Suppressor macrophage (primary cell): ENCODE measurements around the gene KLHL40.
A peak's percentile ranks its signal among the peaks of the same experiment; 100 is the strongest.

ENCODE experiments used
- DNase-seq, 4 experiments: peaks; one replicate each; pipeline ENCODE4 v3.0.0-alpha.2; 2020 to 2022

The KLHL40 gene

DNA sequence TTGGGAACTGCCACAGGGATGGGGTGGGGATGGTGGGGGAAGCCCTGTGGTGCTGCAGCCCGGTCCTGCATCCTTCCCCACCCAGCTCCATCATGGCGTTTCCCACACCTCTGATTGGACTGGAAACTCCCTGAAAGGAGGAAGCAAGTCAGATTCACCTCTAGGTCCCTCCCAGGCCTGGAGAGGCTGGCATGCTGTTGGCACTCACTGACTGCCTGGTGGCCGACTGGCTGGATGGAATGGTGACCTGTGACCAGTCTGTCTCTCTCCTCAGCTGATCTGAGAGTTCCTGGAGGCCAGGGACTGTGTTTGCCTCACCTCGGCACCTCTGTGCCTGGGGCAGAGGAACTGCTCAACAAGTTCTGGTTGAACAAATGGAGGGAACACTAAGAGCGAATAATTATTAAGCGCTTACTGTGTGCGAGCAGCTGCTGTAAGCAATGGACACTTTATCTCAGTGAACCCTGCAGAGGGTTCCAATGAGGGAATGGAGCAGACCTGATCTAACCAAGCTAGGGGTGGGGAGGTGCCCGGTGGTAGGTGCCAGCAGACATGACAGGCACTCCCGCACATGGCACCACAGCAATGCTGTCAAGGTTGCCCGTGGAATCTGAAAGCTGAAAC, 20.7 kb downstream of the KLHL40 start:
- DNase-seq = no peak

DNA sequence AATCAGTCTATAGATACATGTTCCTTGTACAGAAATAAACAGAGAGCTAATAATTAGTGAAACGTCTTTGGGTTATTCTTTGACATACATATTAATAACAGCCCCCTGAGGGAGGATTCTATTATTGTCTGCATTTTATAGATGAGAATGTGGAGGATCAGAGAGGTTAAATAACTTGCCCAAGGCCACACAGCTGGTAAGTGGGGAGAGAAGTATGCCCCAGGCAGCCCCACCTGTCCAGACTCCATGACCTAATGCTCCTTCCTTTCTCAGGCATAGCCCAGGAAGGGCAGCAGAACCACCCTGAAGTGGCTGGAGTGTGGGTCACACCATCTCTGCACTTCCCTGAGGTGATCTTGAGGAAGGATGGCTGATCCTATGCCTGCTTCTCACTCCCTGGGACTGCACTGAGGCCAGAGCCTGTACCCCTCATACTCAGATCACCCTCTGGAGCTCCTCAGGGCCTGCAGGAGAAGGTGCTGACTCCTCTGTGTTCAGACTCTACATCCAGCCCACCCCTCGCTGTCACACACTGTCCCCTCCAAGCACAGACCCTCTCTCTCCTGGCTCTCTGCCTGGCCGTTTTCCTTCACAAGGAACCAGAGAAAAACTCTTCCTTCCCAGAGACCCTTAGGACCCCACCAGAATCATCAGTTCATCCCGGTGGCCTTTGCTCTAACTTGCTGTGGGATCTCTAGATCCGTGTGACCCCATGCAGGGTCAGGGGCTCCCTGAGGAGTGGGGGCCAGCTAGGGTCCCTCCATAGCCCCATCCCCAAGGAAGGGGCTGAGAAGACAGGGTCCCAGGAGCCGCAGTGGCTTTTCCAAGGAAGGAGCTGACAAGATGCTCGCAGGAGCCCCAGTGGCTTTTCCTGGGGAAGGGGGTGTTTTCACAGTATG, 21.6 kb downstream of the KLHL40 start:
- no peak for DNase-seq

DNA sequence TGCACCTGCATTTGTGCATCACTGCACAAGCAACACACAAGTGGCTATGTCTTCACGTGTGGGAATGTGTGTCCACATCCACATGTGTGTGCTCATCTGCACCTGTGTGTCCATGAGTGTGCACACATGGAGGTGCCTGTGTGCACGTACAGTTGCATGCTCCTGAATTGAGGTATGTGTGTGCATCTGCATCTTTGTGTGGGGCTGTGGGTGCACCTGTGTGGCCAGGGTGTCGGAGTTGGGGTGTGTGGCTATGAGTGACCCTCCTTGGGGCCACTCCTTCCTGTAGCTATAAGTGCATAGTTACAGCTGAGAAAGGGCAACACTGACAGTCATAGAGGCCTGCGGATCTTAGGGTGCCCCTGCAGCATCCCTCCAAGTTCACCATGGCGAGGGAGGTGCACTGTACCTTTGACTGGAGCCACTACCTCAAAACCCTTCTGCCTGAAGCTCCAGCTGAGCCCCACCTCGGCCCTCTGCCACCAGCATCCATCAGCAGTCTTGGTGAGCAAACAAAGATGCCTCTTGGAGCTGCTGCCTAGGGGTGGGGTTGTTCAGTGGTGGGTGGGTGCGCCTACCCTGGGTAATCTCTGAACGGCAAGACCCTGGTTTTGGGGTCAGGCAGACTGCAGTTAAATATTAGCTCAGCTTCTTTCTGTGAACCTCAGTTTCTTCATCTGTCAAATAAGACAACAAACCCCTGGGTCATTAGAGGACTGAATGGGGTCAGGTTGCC, 22.5 kb downstream of the KLHL40 start:
- DNase-seq = no peak

DNA sequence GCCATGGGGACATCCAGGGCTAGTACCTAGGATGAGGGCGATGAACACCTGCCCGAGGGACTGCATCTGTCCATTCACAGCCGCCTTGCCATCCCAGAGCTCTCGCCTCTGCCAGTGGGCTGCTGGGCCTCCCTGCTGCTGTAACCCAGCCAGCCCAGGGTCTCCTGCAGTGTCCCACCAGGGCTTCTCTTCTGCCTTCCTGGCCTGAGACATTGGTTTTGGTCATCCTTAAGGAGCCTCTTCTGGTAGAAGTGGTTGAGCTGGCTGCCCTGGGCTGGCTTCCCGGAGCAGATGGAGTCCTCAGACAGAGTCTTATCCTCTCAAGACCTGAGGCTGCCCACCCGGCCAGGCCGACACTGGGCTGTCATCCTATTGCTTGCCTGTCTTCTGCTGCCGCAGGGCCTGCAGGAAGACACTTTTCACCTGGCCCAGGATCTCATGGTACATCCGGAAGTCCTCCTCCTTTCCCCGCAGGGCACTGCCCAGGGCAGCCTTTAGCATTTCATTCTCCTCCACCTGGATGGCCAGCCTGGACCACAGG, 23.3 kb downstream of the KLHL40 start:
- DNase-seq = no peak

DNA sequence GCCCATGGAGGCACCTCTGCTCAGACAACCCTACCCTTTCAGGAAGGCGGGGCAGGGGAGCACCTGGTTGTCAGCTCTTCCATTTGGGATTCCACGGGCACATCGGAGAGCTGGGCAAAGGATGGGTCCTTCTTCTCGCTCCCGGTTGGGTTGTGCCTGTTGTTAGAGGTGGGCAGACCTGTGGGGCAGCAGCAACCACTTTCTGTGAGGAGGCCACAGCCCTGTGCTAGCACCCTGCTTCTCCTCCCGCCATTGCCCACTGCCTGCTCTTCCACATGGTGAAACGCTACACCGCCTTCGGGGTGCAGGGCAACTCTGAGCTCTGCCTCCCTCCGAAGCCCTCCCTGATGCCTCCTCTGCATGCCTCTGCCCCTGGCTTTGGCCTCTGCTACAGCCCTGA, 24.3 kb downstream of the KLHL40 start:
- DNase-seq = no peak

DNA sequence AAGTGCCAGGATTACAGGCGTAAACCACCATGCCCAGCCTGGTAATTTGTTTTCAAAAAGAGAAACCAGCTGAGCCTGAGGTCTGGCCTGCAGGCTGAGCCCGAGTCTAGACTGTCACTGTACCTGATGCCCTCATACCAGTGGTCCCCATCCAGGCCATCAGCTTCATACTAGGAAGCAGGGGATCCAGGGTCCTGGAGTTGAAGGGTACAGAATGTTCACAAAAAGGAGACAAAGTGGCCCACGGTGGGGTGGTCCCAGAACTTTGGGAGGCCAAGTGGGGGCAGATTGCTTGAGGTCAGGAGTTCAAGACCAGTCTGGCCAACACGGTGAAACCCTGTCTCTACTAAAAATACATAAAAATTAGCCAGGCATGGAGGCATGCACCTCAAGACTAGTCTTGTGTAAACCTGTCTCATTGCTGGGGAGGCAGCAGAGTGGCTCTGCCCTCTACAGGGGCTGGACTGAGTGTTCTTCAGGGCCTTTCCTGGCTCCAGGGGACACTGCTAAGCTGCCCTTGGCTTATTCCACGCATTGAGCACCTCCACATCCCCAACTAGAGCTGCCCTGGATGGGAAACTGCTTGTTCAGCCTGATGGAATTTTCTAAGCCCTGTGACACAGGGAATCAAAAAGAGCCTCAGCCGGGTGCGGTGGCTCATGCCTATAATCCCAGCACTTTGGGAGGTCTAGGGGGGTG, 25.1 kb downstream of the KLHL40 start:
- no peak for DNase-seq

DNA sequence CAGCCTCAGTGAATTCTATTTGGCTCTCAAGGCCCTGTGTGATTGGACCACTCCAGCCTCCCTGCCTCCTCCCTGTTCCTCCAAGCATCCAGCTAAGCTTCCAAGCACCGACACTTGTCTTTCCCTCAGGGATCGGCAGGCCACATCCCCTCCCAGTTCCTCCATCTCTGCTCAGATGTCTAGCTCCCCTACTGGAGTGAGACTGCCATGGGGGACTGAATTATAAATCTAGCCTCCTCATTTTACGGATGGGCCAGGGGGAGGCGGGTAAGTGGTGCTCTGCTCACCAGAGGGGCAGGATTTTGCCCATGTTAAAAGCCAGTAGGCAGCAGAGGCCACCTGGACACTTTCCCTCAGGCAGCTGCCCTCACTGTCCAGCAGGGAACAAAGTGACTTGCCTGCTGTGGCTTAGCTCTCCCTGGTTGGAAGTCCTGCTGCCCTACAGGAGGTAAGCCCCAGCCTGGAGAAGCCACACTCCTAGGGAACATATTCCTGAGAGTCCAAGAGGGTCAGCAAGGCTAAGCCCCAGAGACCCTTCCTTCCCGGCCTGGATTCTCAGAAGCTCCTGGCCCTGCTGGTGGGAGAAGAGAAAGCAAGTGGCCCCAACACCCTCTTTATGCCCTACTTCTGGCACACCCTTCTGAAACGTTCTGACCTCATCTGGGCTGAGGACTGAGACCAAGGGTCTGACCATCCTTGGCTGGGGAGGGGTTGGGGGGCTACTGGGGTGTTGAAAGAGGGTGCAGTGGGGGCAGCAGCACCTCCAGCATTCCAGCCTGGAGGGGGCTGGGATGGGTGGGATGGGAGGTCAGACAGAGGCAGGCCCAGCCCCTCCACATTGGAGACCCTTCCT, 26.4 kb downstream of the KLHL40 start:
- DNase-seq = no peak

DNA sequence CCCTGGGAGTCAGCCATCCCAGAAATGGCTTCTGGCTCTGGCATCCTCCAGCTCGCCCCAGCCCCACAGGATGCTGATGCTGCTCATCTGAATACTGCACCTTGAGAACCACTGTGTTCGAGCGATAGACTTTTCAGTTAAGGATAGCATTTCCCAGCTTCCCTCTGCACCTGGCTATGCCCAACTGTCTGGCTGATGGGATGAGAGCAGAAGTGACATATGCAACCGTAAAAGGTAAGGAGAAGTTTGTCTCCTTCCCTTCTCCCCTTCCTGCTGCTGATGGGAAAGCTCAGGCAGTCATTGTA, 27.0 kb downstream of the KLHL40 start:
- no peak for DNase-seq

DNA sequence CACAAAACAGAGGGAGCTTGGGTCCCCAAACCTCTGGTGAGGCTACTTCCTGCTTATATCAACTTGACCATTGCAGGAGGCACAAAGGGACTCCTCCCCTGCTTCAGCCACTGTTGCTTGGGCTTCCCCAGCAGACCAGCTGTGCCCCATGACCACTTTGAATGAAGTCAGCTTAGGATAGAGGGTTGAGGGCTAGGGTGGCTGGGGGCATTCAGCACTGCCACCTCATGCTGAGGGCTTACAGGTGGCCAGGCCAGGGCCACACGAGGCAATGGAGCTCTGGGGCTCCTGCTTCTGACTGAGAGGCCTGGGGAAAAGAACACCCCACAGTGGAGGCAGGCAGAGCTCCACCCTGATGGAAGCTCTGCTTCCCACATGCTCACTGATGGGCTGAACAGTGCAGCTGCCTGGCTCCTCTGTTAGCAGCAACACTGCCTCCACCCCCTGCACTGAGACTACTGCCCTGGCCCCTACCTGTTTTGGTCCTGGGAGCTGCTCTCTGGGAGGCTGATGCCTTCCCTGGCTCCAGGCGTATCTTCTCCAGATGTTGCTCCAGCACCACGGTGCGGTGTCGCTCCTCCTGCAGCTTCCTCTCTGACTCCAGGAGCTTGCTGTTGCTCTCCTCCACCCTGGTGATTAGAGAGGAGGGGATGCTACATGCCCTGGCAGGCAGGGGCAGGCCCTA, 27.5 kb downstream of the KLHL40 start:
- peak in 1 of 4 experiments; percentile 10 for DNase-seq

DNA sequence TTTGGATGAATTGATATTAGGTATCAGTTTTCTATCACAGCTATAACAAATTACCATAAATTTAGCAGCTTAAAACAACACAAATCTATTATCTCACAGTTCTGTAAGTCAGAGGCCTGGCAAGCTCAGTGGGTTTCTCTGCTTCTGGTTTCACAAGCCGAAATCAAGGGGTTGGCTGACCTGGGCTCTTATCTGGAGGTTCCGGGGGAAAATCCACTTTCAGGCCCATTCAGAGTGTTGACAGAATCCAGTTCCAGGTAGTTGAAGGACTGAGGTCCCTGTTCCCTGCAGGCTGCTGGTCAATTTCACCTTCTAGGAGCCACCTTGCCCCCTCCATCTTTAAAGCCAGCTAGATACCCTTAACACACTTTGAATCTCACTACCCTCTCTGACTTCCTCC, 28.4 kb downstream of the KLHL40 start:
- DNase-seq = no peak

DNA sequence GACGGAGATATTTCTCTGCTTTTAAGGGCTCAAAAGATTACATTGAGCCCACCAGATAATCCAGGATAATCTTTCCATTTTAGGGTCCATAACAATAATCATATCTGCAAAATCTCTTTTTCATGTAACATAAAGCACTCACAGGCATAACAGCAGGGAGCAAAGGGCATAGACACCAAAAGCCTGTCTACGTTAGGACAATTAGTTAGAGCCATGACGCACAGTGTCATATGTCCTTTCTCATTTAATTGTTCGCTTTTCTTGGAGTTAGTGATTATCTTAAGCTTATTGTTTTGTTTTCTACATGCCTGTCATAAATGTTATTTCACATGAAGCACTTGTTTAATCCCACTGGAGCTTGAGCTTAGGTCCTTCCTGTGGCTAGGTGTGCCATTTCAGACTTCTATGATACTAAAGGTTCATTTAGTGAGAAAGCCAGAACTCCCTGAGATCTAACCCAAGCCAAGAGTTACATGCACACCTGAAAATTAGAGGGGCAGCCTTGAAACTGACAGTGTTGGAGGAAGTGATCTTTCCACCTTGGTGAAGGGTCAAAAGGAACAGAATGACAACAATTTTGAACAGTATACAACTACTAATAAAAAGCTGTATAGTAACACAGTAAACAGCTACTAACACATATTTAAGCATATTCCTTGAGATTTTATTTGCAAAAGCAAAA, 29.0 kb downstream of the KLHL40 start:
- no peak for DNase-seq

DNA sequence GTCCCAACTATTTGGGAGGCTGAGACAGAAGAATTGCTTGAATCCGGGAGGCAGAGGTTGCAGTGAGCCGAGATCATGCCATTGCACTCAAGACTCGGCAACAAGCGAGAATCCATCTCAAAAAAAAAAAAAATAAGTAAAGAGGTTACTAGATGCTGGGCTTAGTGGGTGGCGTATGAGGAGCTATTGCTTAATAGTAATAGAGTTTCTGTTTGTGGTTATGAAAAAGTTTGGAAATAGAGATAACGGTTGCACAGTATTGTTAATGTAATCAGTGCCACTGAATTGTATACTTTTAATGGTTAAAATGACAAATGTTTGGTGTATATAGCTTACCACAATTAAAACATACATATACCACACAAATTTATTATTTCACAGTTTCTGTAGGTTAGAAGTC, 32.0 kb downstream of the KLHL40 start:
- DNase-seq = peak in 3 of 4 experiments; percentile 10 to 50 (median 49)

DNA sequence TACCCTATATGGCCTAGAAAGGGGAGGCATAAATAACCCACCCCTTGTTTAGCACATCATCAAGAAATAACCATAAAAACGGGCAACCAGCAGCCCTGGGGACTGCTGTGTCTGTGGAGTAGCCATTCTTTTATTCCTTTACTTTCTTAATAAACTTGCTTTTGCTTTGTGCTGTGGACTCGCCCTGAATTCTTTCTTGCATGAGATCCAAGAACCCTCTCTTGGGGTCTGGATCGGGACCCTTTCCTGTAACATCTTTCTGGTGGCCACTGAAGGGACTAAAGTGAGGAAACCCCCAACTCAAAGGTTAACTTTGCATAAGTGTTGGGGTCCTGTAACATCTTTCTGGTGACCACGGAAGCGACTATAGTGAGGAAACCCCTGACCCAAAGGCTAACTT, 33.0 kb downstream of the KLHL40 start:
- DNase-seq = no peak

DNA sequence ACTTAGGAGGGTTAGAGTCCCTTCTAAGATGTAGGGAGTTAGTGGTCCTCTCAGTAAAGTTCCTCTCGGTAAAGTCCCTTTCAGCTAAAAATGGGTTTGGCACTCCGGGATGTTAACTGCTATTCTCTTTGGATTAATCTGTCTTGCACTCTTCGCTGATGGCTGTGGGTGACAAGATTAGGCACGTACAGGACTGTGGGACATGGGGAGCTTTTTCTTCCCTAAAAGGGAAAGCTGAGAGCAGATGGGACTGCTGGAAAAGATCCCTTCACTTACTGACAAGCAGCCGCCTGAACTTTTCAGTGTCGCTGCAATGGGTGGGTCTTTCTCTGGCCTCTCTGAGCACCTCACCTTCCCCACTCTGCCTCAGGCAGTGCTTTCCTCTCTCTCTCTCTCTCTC, 33.7 kb downstream of the KLHL40 start:
- no peak for DNase-seq

DNA sequence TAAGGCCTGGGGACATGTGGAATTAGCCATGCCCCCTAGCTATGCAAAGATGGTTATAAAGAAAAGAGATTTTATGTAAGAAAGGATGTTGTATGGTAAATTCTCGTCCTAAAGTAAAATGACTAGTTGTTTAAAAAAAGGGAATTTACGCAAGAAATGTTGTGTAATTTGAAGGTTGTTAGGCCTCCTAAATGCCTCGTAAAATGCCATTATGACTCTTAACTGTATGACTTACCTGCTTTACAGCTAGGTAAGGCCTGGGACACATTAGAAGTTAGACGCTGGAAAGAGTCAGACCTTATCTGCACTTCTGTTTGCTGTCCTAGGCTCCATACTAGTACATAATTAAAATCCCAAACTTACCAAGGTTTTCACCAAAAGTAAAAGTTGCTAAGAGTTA, 34.8 kb downstream of the KLHL40 start:
- peak in 3 of 4 experiments; percentile 1 to 67 (median 64) for DNase-seq

DNA sequence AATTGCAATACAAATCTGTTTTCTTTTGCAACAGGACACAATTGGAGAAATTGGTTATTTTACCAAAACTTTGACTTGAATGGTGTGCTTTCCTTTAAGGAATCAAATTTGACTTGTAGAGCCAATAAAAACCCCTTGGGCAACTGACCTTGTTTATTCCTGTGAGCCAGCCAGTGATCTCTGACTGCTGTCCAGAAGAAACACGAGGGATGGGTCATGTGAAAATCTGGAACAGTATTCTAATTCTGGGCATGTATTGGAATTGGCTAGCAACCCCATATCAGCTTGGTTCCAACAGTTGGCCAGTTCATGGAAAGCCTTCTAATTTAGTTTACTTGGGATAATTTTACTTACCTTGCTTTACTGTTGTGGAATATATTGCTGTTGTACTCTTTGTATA, 36.4 kb downstream of the KLHL40 start:
- DNase-seq = peak in 1 of 4 experiments; percentile 1

DNA sequence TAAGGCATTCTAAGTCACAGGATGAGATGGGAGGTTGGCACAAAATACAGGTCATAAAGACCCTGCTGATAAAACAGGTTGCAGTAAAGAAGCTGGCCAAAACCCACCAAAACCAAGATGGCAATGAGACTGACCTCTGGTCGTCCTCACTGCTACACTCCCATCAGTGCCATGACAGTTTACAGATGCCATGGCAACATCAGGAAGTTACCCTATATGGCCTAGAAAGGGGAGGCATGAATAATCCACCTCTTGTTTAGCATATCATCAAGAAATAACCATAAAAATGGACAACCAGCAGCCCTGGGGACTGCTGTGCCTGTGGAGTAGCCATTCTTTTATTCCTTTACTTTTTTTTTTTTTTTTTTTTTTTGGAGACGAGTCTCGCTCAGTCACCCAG, 37.1 kb downstream of the KLHL40 start:
- peak in 1 of 4 experiments; percentile 0 for DNase-seq

DNA sequence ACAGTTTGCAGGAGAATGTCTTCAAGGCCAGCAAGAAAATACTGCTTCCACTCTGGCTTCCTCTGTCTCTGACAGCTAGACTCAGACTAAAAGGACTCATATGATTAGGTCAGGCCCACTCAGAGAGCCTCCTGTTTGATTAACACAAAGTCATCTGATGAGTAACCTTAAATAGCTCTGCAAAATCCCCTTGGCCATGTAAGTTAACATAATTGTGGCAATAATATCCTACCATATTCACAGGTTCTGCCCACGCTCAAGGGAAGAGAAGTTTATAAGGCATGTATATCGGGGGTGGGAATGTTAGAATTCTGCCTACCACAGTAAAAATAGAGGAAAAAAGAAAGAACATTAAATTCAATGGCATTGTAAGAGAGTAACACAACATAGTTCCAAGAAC, 37.9 kb downstream of the KLHL40 start:
- peak; percentile 58 to 81 (median 68) for DNase-seq

DNA sequence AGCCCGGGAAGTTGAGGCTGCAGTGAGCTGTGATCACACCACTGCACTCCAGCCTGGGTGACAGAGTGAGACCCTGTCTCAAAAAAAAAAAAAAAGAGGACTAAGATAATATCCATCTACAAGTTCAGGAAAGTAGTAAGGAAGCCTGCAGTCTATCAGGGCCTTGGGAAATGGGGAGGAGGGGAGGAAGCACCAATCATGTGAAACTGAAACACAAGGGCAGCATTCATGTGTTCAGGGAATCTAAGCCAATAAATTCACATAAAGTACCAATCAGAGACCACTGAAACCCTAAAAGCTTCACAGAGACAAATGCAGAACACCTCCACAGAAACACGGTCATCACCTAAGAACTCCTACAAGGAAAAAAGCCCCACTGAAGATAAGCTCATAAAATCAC, 40.1 kb downstream of the KLHL40 start:
- peak in 1 of 4 experiments; percentile 4 for DNase-seq

DNA sequence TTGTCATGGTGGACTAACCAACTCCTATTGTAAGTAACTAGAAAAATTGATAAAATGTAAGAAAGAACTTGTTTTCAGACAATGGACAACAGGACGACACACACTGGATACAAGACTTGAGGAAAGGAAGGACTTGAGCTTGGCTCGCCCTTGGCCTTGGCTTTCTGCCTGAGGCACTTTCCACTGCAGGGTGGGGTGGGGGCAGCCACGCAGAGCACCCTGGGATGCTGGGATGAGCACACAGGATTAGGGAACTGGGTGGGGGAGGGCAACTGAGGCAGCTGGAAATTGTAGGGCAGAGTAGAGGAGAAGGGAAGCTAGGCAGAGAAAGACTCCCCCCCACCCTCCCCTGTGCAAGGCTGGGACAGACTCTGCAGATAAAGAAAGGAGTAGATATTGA, 42.7 kb downstream of the KLHL40 start:
- no peak for DNase-seq
